ENCODE data around the gene ATCAY.
A peak's percentile ranks its signal among the peaks of the same experiment; 100 is the strongest.
"Not testable (repeated sequence)": the region's sequence is repeated elsewhere in the genome, so short reads cannot be mapped to it uniquely, and the experiment has no call there.

The ATCAY gene

GRCh38 chr19:3966051-3967017, 85.8 kb downstream of the ATCAY start:
- Histone ChIP-seq H3K4me2 (no peak overlapping the region), H3K27me3 (no peaks in the 10 kb centered on the region), H3K9ac (no peak overlapping the region), H4K20me1 (peaks cover 76% of the 10 kb centered on the region), H3K4me1 (peaks cover 25% of the 10 kb centered on the region), H3K36me3 (peaks cover 80% of the 10 kb centered on the region), H3K9me3 (no peaks in the 10 kb centered on the region), H3K27ac (no peak overlapping the region), H3K4me3 (no peak overlapping the region)
- TF ChIP-seq Cebpa-rat (IDR thresholded peaks at IDR 0.05), result no peak

- not testable (repeated sequence) for H3K27ac ChIP-seq, H3K9me3 ChIP-seq, H3K9ac ChIP-seq, H3K4me2 ChIP-seq, H3K4me3 ChIP-seq, H3K27me3 ChIP-seq
- peaks cover 91% of the 10 kb centered on the region for H4K20me1 ChIP-seq
- H3K36me3 ChIP-seq, result peaks cover 70% of the 10 kb centered on the region
- peaks cover 32% of the 10 kb centered on the region for H3K4me1 ChIP-seq
Observed at GRCh38 chr19:3967983-3968382, 87.5 kb downstream of the ATCAY start.

- Histone ChIP-seq H3K9ac (peak overlapping the region; percentile 96), H3K27me3 (no peaks in the 10 kb centered on the region), H3K4me3 (peak overlapping the region; percentile 97; the same call in 1 of the 2 replicates), H3K4me1 (peaks cover 32% of the 10 kb centered on the region), H3K4me2 (peak overlapping the region; percentile 98), H3K9me3 (no peaks in the 10 kb centered on the region), H4K20me1 (peaks cover 84% of the 10 kb centered on the region), H3K27ac (no peak overlapping the region), H3K36me3 (peaks cover 62% of the 10 kb centered on the region)
- TF ChIP-seq Cebpa-rat (IDR thresholded peaks at IDR 0.05), result no peak
Observed at GRCh38 chr19:3968556-3969434, 88.3 kb downstream of the ATCAY start.

GRCh38 chr19:3969435-3970312, 89.2 kb downstream of the ATCAY start:
- peaks cover 55% of the 10 kb centered on the region for H3K36me3 ChIP-seq
- H3K27me3 ChIP-seq, result no peaks in the 10 kb centered on the region
- H3K27ac ChIP-seq, result peak overlapping the region; percentile 93
- H4K20me1 ChIP-seq, result peaks cover 80% of the 10 kb centered on the region
- H3K4me2 ChIP-seq, result peak overlapping the region; percentile 98
- no peaks in the 10 kb centered on the region for H3K9me3 ChIP-seq
- peak overlapping the region; percentile 97 for H3K4me3 ChIP-seq
- H3K4me1 ChIP-seq, result peaks cover 32% of the 10 kb centered on the region
- H3K9ac ChIP-seq, result peak overlapping the region; percentile 96
- TF ChIP-seq Cebpa-rat (IDR thresholded peaks at IDR 0.05), result no peak

- Histone ChIP-seq H3K36me3 (peaks cover 53% of the 10 kb centered on the region), H3K4me1 (peaks cover 32% of the 10 kb centered on the region), H3K9me3 (no peaks in the 10 kb centered on the region), H3K27ac (peak overlapping the region; percentile 93), H4K20me1 (peaks cover 80% of the 10 kb centered on the region), H3K27me3 (no peaks in the 10 kb centered on the region), H3K9ac (peak overlapping the region; percentile 96), H3K4me3 (peak overlapping the region; percentile 97), H3K4me2 (peak overlapping the region; percentile 98)
- TF ChIP-seq Cebpa-rat (IDR thresholded peaks at IDR 0.05), result no peak
Observed at GRCh38 chr19:3970313-3970807, 89.9 kb downstream of the ATCAY start.

- Histone ChIP-seq H3K4me2 (peak within 1 kb of the TSS; percentile 98), H3K4me3 (peak within 1 kb of the TSS; percentile 97), H3K27ac (peak within 1 kb of the TSS; percentile 93), H3K27me3 (no peaks in the 10 kb centered on the region), H3K36me3 (peaks cover 53% of the 10 kb centered on the region), H3K4me1 (peaks cover 35% of the 10 kb centered on the region), H4K20me1 (peaks cover 80% of the 10 kb centered on the region), H3K9ac (peak within 1 kb of the TSS; percentile 96), H3K9me3 (no peaks in the 10 kb centered on the region)
- no peak for TF ChIP-seq Cebpa-rat (IDR thresholded peaks at IDR 0.05)
Observed at GRCh38 chr19:3970808-3971598, 90.5 kb downstream of the ATCAY start, which contains the start of gene DAPK3. Gene DAPK3 (minus strand): TSS chr19:3971099. CDS start chr19:3969735, 1,364 bp downstream.

- H3K4me1 ChIP-seq, result peaks cover 51% of the 10 kb centered on the region
- peaks cover 59% of the 10 kb centered on the region for H3K36me3 ChIP-seq
- H3K27me3 ChIP-seq, result no peaks in the 10 kb centered on the region
- no peak for TF ChIP-seq Cebpa-rat (IDR thresholded peaks at IDR 0.05)
- H3K9me3 ChIP-seq, result no peaks in the 10 kb centered on the region
- peaks cover 80% of the 10 kb centered on the region for H4K20me1 ChIP-seq
- H3K4me3 ChIP-seq, result no peak overlapping the region
- no peak overlapping the region for H3K4me2 ChIP-seq
- H3K27ac ChIP-seq, result no peak overlapping the region
- H3K9ac ChIP-seq, result no peak overlapping the region
Observed at GRCh38 chr19:3975144-3975543, 94.7 kb downstream of the ATCAY start.

- Histone ChIP-seq H4K20me1 (peaks cover 80% of the 10 kb centered on the region), H3K9ac (no peak overlapping the region), H3K4me1 (peaks cover 55% of the 10 kb centered on the region), H3K4me2 (peak overlapping the region; percentile 24; the same call in 1 of the 2 replicates), H3K9me3 (no peaks in the 10 kb centered on the region), H3K27ac (no peak overlapping the region), H3K27me3 (no peaks in the 10 kb centered on the region), H3K36me3 (peaks cover 64% of the 10 kb centered on the region), H3K4me3 (no peak overlapping the region)
- TF ChIP-seq Cebpa-rat (IDR thresholded peaks at IDR 0.05), result no peak
Observed at GRCh38 chr19:3975637-3976087, 95.2 kb downstream of the ATCAY start.

All from BLaER1 (cell line).